ENCODE results near the gene AUTS2.

The AUTS2 gene

GRCh38 chr7:69800495-69800894 lies 202.2 kb downstream of the AUTS2 start:
- DNase-seq, result no peak

DNA sequence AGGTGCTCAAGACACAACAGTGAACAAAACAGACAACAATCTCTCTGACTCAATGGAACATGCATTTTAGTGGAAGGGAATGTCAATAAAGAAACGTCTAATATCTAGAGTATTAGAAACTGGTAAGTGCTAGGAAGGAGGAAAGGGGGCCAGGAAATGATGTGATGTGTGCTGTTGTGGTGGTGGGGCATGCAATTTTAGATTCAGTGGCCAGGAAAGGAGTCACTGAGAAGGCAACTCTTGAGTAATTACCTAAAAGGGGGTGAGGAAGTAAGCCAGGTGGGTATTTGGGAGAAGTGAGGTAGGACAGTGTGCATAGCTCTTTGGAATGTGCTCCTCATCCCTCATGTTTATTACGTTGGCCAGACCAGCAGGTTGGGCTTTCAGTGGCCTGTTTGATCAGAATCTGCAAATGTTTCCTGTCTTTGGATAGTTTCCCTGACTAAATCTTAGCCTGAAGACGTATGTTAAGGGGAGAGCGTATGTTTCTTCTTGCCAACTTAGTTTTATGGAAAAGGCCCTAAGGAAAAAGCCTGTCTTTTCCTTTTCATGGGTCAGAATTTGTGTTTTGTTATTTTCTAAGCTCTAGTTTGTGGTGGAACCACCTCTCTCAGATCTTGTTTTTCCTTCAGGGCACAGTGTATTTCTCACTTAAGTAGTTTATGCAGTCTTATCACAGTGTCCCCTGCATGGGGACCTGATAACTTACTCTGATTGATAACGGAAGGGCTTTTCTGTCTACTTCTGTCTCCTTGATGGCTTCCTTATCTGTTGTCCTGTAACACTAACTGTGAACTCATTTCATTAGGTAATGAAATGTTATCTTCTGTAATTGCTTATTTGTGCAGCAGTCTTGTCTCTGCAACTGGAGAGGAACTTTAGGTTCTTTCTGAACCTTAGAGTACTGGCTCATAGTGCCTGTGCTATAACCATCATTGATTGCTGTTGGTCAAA lies 203.7 kb downstream of the AUTS2 start:
- no peak for DNase-seq

DNA sequence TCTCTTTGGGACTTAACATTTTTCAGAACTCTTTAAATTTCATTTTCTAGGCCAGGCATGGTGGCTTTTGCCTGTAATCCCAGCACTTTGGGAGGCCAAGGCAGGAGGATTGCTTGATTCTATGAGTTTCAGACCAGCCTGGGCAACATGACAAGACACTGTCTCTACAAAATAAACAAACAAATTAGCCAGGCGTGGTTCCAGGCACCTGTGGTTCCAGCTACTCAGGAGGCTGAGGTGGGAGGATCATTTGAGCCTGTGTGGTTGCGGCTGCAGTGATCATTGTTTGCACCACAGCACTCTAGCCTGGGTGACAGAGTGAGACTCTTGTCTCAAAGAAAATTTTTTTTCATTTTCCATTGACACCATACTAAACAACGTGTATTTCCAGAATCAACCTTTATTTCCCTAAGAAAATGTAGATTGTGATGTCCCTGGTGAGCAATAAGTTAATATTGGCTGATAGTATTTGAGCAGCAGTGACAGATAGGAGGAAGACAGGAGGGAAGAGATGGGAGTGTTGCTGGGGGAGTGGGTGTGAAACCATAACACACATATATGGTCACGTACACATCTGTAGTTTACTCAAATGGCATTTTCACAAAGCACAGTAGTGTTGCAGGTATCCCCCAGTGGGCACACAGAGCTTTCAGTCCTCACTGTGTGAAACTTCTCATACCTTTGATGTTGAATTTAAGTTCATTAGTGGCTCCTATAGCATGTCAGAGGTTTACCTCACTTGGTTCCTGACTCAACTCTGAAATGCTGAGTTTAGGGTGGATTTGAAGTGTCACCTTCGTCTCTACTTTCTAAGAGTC lies 205.6 kb downstream of the AUTS2 start:
- no peak for DNase-seq

DNA sequence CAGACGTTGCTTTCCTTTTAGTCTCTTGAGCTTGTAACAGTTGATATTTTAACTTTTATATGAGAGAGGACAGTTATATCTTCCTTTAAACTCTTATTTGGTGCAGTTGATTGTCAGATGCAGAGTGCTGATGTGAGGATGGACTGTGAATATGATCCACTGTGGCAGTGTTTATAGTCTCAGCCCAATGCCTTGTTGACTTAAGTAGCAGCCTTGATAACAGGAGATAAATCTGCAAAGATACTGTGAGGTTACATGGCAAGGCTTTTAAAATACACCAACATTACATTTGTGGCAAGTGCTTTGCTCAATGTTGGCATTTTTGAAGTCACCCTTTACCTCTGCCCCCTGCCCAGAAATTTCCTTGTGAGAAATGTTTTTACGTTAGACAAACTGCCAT lies 206.7 kb downstream of the AUTS2 start:
- no peak for DNase-seq

- no peak for DNase-seq
Observed at GRCh38 chr7:69808391-69808790, 210.1 kb downstream of the AUTS2 start.

DNA sequence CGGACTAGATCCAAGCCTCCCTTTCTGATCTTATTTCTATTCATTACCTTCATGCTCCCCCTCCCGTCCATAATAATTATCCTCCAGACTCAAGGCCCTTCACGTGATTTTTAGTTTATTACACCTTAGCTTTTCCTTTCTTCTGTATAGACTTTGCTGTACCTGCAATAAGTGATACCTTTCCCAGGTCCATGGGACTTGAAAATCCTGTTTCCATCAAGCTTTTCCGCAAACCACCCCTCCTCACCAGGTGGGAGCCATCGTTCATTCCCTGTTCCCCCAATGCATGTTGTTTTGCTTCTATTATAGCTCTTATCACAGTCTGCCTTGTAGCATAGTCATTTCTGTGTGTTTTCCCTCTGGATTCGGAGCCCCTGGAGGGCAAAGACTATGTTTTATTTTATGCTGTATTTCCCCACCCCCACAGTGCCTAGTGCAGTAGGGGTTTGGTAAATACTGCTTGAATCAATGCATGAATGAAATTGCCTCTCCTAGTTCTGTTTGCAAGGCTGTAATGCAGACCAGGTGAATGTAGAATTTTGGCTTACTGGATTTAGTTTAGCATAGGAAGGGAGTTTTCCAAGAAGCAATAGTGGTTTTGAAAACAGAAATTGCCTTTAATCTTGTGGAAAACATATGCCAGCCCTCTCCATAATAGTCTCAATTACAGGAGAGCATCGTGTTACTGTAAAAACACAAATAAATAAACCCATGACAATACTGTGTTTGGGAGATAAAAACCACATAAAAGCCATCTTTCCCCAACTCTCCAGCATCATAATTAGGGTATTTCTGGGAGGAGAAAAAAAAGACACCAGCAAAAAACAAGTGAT lies 213.4 kb downstream of the AUTS2 start:
- DNase-seq, result no peak

DNA sequence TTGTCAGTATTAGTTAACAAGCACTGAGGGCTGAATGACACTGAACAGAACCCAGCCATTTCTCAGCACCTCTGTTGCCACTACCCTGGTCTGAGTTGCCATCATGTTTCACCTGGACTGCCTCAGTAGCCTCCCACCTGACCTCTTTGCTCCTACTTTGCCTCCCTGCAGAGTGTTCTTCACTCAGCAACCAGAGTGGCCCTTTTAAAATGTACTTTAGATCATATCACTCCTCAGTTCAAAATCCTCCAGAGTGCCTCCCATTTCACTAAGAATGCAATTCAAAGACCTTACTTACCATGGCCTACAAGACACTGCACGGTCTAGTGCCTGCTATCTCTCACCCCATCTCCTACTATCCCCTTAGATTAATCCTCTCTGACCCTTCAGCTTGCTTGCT lies 214.5 kb downstream of the AUTS2 start:
- no peak for DNase-seq

- no peak for DNase-seq
Observed at GRCh38 chr7:69813637-69814240, 215.5 kb downstream of the AUTS2 start.

GRCh38 chr7:69814421-69814962 lies 216.2 kb downstream of the AUTS2 start:
- DNase-seq, result no peak

DNA sequence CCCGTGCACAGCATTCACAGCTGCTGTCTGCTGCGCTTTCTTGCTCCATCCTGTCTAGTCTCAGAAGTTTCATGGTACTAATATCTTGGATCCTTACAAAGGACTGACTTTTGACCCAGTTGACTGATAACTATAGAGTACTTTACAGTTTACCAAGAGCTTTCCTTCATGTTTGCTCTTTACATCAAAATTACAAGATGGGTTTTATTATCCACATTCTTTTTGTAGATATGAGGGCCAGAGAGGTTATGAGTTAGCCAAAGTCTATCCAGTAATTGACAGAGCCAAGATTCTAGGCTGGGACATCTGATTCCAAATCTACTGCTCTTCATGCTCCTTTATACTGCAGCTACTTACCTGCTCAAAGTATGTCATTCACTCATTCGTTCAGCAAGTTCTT lies 218.2 kb downstream of the AUTS2 start:
- DNase-seq, result no peak

- DNase-seq, result no peak
Observed at GRCh38 chr7:69817121-69817520, 218.8 kb downstream of the AUTS2 start.

DNA sequence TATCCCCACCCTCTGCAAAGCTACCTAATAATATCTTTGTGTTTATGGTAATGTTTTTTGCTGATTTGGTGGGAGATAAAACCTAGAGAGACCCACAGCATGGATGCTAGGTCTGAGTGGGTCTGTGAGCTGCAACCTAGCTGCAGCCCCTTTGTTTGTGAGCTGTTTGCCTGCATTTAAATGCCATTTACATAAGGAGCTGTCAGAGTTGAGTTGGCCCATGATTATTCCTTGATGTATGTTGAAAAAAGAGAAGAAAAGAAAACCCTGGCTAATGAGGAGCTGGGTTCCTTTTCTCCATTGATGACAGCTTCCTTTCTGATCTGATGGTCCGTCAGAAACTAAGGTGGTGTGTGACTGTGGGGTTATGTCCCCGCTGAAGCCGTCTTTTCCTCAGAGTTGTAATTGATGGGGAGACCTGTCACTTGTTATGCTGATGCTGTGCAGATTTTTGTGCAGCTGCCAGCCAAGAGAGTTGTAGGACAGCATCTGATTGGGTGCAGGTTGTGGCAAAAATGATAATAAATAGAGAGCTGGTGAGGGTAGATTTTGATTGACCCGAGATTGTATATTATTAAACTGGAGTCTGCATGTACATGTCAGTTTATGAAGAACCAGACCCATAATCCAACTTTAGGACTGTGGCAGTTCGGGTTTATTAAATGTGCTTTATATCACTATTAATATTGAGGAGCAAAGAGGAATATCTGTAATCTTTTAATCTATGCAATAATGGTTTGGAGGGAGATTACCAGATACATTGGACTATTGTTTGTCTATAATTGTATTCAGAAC lies 219.8 kb downstream of the AUTS2 start:
- DNase-seq, result no peak

DNA sequence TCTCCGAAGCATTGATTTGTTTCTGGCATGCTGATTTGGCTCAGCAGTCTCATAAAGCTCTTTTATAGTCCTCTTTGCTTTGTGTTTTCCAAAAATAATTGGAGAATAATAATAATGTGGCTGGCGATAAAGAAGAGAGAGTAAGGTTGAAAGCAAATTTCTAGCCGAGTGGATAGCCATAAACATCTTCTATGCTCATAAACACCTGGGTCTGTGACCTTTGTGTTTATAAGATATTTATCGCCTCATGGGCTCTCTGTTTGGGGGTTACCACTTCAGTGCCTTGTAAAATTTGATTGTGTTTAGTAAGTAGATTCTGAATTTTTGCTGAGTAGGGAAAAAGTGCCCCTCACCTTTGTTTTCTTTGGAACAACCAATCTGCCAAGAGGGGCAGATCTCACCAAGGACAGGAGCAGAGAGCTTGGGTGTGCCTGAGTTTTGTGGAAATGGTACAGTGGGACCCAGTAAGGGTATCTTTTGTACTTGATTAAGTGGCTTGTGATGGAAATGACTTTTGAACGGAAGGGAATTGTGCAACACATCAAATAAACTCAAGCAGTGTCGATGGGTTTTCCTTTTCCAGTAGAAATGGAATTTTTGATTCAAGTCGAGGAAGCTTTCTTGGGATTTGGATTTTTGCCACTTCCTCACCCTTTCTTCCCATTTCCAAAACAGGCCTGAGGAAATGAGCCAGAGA lies 220.5 kb downstream of the AUTS2 start:
- no peak for DNase-seq

- DNase-seq, result no peak
Observed at GRCh38 chr7:69819333-69819705, 221.0 kb downstream of the AUTS2 start.

DNA sequence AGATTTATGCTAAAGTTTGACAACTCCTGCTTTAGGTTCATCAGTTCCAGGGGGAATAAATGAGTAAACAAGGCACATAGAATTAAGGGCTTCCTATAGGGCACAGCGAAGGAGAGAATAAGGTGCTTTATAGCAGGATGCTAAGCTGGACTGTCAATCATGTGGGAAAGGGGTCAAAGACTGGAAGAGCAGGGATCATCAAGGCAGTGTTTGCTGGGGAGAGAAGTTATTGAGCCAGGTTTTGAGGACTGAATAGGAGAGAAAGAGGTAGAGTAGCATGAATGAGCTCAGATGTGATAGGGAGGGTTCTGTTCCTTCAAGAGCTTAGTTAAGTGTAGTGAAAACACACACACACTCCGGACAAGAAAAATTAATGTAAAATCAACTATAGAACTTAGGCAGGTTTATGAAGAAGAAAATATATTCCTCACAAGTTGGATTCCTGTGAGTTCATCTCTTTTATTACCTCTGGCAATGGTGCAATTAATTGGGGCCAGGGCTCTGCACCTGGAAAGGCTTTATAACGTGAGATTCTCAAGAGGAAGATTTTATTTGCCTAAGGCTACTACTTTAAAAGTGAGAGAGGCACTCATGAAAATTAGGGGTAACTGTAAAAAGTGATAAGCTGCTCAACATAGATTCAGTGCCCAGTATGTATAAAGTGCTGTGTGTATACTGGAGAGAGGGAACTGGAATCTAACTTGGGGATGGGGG lies 222.4 kb downstream of the AUTS2 start:
- DNase-seq, result no peak

DNA sequence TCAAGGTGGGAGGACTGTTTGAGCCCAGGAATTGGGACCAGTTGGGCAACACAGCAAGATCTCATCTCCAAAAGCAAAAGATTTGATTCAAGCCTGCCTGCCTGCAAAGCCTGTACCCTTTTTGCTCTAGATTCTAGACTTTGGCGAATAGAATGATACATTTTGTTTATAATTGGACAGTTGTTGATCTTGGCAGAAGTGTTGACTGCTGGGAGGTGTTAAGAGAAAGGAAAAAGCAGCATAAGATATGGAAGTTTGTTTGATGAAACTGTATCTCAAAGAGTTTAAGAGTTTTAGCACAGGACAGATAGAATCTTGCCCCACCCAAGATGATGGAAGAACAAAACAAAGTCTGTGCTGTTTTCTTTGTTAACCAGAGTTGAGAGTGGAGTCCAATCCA lies 224.1 kb downstream of the AUTS2 start:
- no peak for DNase-seq

GRCh38 chr7:69823151-69823744 lies 225.0 kb downstream of the AUTS2 start:
- DNase-seq, result peak; percentile 63

- DNase-seq, result no peak
Observed at GRCh38 chr7:69825113-69825972, 227.1 kb downstream of the AUTS2 start.

DNA sequence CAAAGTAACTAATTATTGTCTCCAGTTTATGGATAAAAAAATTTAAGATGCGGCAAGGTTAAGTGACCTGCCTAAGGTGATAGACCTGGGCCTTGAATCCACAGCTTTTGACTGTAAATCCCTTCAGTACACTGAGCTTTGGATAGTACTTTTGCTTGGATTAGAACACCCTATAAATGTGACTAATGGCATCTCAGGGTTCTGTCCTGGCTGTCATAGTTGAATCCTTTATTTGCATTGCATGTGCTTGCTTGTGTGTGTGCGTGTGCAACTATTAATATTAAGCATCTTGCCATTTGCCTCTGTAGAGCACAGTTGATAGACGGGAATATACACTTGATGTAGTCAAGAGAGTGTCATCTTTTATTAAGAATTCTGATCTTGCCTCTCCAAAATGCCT lies 228.0 kb downstream of the AUTS2 start:
- DNase-seq, result no peak
